Tibial nerve (tissue), 4 donors: ENCODE measurements around the gene LRRN2. TPM values are rescaled to one million over a fixed set of nuclear protein-coding genes. Genes with fewer than 3 reads are reported as not detected.

ENCODE experiments used
- DNase-seq, 2 donors: peaks; one replicate each; pipeline ENCODE4 v3.0.0-alpha.2; 2019; ENCODE audit warnings: low spot score in 2 of 2
- H3K27ac ChIP-seq, 4 donors: fragments of 200-600 bp; sonication (generic) in 3 of 4; one replicate each; pipeline ENCODE4 v1.5.1; 2017 to 2019; ENCODE audit warnings: mild to moderate bottlenecking in 1 of 4
- H3K27me3 ChIP-seq, 2 donors: fragments of 200-600 bp; sonication (generic) in 1 of 2; one replicate each; pipeline versions ENCODE4 v1.5.1 to v1.6.0; 2017 to 2019
- H3K36me3 ChIP-seq, 3 donors: fragments of 200-600 bp; sonication (generic); one replicate each; pipeline ENCODE4 v1.5.1; 2018 to 2019
- H3K4me1 ChIP-seq, 4 donors: fragments of 200-600 bp; sonication (generic) in 3 of 4; one replicate each; pipeline ENCODE4 v1.5.1; 2017 to 2019
- H3K4me3 ChIP-seq, 4 donors: fragments of 200-600 bp; sonication (generic) in 3 of 4; one replicate each; pipeline ENCODE4 v1.5.1; 2017 to 2019; ENCODE audit warnings: mild to moderate bottlenecking in 1 of 4, moderate library complexity in 1 of 4
- H3K9me3 ChIP-seq, 4 donors: fragments of 200-600 bp; sonication (generic) in 3 of 4; one replicate each; pipeline ENCODE4 v1.5.1; 2017 to 2019
- EP300 ChIP-seq, 2 donors: sonication (generic); formaldehyde crosslinking; IDR thresholded peaks; one replicate each; pipeline ENCODE4 v1.6.1; 2017; ENCODE audit warnings: antibody characterized with exemption in 2 of 2, mild to moderate bottlenecking in 1 of 2
- POLR2A ChIP-seq, 2 donors: fragments of 450-650 bp; IDR thresholded peaks; one replicate each; pipeline ENCODE4 v1.6.1; 2017; ENCODE audit warnings: antibody characterized with exemption in 2 of 2, mild to moderate bottlenecking in 2 of 2, moderate library complexity in 2 of 2
- WGBS, 2 donors: methylation state at CpG; one replicate each; pipeline ENCODE4 v1.1.5; 2018; 5-methylcytosine and 5-hydroxymethylcytosine counted together
- total RNA-seq, 4 donors: library from RNA; depleted of rRNA; stranded (reverse); fragments of >200 nt; gene quantifications; one replicate each; pipeline ENCODE4 v1.1.0, GENCODE V29; 2016
- TF ChIP-seq, protein P1 (sequence below), 5 experiments: fragments of 200-600 bp in 3 of 5; fragments of 450-650 bp in 2 of 5; sonication (generic) in 3 of 5; IDR thresholded peaks; one replicate each; pipeline ENCODE4 v1.5.1; 2016 to 2019; ENCODE audit warnings: antibody characterized with exemption in 5 of 5, mild to moderate bottlenecking in 3 of 5, moderate library complexity in 2 of 5

LRRN2 gene
- total RNA-seq, 4 donors from 2014 or later = 3.6 to 22.9 (median 14.5) TPM

DNA sequence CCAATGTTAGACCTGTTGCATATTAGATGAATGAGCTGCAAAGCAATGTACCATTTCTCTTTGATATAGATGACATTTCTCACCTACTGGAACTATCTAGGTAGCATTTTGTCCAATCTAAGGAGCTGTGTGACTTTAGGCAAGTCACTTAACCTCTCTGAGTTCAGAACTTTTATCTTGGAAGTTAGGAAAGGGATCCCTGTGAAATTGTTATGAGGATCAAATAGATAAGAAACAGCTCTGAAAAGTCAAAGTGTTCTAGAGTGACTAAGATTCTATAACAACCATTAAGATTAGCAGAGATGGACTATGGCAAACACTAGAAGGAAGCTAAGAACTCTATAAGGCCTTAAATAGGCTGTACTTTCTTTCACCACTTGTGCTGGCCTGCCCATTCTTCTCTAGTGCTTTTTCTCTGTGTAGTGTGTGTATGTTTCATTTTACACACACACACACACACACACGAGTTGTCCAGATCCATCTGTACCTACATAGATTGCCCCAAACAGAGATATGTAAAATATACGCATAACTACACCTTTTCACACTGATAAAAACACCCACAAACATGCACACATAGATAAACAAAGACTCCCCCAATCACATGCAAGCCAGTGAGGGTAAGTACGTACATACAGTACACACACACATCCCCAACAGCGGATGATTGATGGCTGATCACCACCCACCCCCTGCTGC is 19.4 kb upstream of the LRRN2 start:
- H3K27ac ChIP-seq = no peak overlapping the region
- H3K4me1 ChIP-seq = no peaks in the 10 kb centered on the region

DNA sequence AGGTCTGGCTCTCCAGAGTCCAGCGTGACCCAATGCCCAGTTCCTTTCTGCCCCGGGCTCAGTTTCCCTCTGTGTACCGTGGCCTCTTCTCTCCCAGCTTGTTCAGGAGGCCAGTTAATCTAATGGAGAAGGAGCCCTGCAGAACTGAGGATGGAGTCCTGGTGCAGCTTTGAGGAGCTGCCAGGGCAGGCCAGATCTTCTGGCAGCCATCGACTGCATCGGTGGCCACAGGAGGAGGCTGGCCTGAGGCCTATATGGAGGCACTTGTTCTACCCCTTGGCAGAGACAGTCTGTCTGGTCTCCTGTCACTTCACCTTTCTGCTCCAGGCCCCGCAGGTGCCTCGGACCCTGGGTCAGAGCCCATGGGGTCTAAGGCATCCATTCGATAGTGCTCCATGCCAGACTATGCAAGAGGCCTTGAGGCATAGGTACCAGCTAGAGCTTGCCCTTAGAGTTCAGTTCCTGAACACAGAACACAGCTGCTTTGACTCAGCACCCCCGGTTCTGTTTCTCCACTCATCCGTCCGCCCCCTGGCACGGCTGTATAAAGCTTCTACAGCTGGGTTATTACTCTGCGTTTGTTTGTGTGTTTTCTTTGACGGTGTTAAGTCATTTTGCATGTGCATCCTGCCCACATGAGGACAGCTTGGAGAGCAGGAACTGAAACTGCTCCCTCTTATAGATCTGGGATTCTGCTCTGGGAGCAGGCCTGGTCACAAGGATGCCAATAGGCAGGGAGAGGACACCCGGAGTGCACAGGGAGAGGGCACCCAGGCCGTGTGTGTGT is 18.5 kb upstream of the LRRN2 start:
- no peaks in the 10 kb centered on the region for H3K36me3 ChIP-seq
- peaks cover 0 to 20% of the 10 kb centered on the region in 2 donors for H3K27me3 ChIP-seq
- no peak for DNase-seq
- 57 to 62% methylated on average over 16 of the region's 16 CpGs for WGBS, 2 donors
- H3K27ac ChIP-seq = no peak overlapping the region
- TF ChIP-seq EP300 (IDR thresholded peaks at IDR 0.05) = no peak
- no peak for TF ChIP-seq POLR2A (IDR thresholded peaks at IDR 0.05)
- TF ChIP-seq, protein P1, sequence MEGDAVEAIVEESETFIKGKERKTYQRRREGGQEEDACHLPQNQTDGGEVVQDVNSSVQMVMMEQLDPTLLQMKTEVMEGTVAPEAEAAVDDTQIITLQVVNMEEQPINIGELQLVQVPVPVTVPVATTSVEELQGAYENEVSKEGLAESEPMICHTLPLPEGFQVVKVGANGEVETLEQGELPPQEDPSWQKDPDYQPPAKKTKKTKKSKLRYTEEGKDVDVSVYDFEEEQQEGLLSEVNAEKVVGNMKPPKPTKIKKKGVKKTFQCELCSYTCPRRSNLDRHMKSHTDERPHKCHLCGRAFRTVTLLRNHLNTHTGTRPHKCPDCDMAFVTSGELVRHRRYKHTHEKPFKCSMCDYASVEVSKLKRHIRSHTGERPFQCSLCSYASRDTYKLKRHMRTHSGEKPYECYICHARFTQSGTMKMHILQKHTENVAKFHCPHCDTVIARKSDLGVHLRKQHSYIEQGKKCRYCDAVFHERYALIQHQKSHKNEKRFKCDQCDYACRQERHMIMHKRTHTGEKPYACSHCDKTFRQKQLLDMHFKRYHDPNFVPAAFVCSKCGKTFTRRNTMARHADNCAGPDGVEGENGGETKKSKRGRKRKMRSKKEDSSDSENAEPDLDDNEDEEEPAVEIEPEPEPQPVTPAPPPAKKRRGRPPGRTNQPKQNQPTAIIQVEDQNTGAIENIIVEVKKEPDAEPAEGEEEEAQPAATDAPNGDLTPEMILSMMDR (IDR thresholded peaks at IDR 0.05) = no peak
- H3K4me3 ChIP-seq = no peak overlapping the region
- H3K9me3 ChIP-seq = no peaks in the 10 kb centered on the region
- no peaks in the 10 kb centered on the region for H3K4me1 ChIP-seq

More for the DNA sequence above, 19.4 kb upstream of the LRRN2 start:
- no peak for DNase-seq
- Histone ChIP-seq H3K4me3 (no peak overlapping the region), H3K27me3 (peaks cover 0 to 28% of the 10 kb centered on the region in 2 donors), H3K9me3 (no peaks in the 10 kb centered on the region), H3K36me3 (no peaks in the 10 kb centered on the region)
- TF ChIP-seq, protein P1 (IDR thresholded peaks at IDR 0.05) = no peak
- no peak for TF ChIP-seq POLR2A (IDR thresholded peaks at IDR 0.05)
- TF ChIP-seq EP300 (IDR thresholded peaks at IDR 0.05) = no peak
- WGBS, 2 donors = 90% methylated on average over 4 of the region's 4 CpGs

DNA sequence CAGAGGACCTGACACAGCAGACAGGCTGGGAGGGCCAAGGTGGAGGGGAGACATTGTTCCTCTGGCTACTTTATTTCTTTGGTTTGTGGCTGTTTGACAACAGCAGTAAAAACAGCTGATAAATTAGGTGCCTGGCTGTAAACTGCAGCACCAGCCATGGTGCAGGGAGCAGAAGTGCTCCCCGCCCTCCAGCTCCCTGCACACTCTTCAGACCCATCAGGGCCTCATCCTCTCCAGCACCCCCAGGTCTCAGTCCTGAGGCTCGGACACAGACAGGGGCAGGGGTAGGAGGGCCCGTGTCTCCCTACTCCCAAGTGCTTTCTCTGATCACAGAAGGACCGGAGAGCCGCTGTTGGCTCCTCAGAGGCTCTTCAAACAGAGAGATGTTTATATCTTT is 17.7 kb upstream of the LRRN2 start:
- TF ChIP-seq, protein P1 (IDR thresholded peaks at IDR 0.05) = no peak
- TF ChIP-seq POLR2A (IDR thresholded peaks at IDR 0.05) = no peak
- no peak for TF ChIP-seq EP300 (IDR thresholded peaks at IDR 0.05)
- H3K9me3 ChIP-seq = no peaks in the 10 kb centered on the region
- no peaks in the 10 kb centered on the region for H3K4me1 ChIP-seq
- H3K36me3 ChIP-seq = no peaks in the 10 kb centered on the region
- H3K27me3 ChIP-seq = peaks cover 0 to 16% of the 10 kb centered on the region in 2 donors
- no peak for DNase-seq
- H3K4me3 ChIP-seq = no peak overlapping the region
- WGBS, 2 donors = 29 to 35% methylated on average over 5 of the region's 5 CpGs
- H3K27ac ChIP-seq = no peak overlapping the region

DNA sequence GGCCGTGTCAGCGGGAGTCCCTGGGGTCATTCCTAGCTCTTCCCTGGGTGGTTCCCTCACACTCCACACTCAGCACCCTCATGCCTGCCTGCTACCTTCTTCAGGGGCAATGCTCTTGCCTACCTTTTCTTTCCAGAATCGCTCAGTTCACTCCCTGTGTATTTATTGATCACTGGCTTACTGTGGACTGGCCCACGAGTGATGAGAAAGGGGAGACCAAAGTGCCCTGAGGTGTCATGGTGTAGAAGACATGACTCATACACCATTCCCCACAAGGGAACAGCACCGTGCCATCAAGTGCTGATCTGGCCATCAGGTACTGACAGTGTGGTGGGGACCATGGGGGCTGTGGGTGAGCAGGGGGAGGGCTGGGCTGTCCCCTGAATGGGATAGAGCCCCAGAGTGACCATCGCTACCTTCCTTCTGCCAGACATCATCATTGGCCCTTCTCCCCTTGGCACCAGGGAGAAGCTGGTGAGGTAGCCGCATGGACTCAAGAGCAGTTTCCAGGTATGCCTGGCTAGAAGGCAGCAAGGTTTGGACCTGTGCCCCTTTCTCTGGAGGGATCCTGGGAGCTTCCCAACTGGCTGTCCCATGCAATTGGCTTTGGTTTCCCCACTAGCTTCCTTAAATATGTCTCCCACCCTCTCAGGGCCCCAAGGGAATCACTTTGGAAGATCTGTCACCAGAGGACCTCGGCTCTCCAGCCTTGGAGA is 17.2 kb upstream of the LRRN2 start:
- WGBS, 2 donors = 58 to 62% methylated on average over 8 of the region's 8 CpGs
- no peak for DNase-seq
- Histone ChIP-seq H3K4me1 (no peaks in the 10 kb centered on the region), H3K4me3 (no peak overlapping the region), H3K27me3 (peaks cover 0 to 10% of the 10 kb centered on the region in 2 donors), H3K36me3 (no peaks in the 10 kb centered on the region), H3K9me3 (no peaks in the 10 kb centered on the region), H3K27ac (no peak overlapping the region)
- TF ChIP-seq, protein P1 (IDR thresholded peaks at IDR 0.05) = no peak
- TF ChIP-seq EP300 (IDR thresholded peaks at IDR 0.05) (no peak), POLR2A (IDR thresholded peaks at IDR 0.05) (no peak)
